ENCODE measurements around the gene STRA8. TPM values are rescaled to one million over a fixed set of nuclear protein-coding genes. Genes with fewer than 3 reads are reported as not detected.

STRA8 gene
- total and polyA plus RNA-seq, 2 of the 13 experiments (the other 11 are each of a cell fraction or from before 2014, with no cell fraction given): not detected

GRCh38 chr7:135281363-135281949 is 47.8 kb downstream of the STRA8 start (continued):
- TF ChIP-seq THRA (CRISPR knock-in tag; IDR thresholded peaks at IDR 0.05; ENCODE audit: borderline replicate concordance) (no peak), FOXP4 (CRISPR knock-in tag; IDR thresholded peaks at IDR 0.05) (no peak), NR2C2 (CRISPR knock-in tag; IDR thresholded peaks at IDR 0.05; ENCODE audit: borderline replicate concordance) (no peak), RARG (CRISPR knock-in tag; IDR thresholded peaks at IDR 0.05; ENCODE audit: low read depth) (no peak), ZNF644 (CRISPR knock-in tag; IDR thresholded peaks at IDR 0.05; ENCODE audit: low read depth) (no peak), FOXO4 (CRISPR knock-in tag; conservative IDR thresholded peaks at IDR 0.05) (no peak), PITX1 (CRISPR knock-in tag; IDR thresholded peaks at IDR 0.05) (no peak), PAWR (CRISPR knock-in tag; IDR thresholded peaks at IDR 0.05; ENCODE audit: borderline replicate concordance) (no peak), ZNF430 (CRISPR knock-in tag; IDR thresholded peaks at IDR 0.05) (no peak), LRRFIP1 (CRISPR knock-in tag; conservative IDR thresholded peaks at IDR 0.05) (no peak), ZNF816 (CRISPR knock-in tag; IDR thresholded peaks at IDR 0.05; ENCODE audit: borderline replicate concordance) (no peak), ZNF44 (CRISPR knock-in tag; IDR thresholded peaks at IDR 0.05) (no peak), ZNF720 (CRISPR knock-in tag; IDR thresholded peaks at IDR 0.05) (no peak), ZNF800 (CRISPR knock-in tag; IDR thresholded peaks at IDR 0.05) (no peak), ZBTB3 (CRISPR knock-in tag; IDR thresholded peaks at IDR 0.05; ENCODE audit: borderline replicate concordance, low read depth) (no peak), HOXA3 (CRISPR knock-in tag; IDR thresholded peaks at IDR 0.05) (0 out of 2 replicates have a peak, but pooled peaks have one; percentile 23), CREBL2 (CRISPR knock-in tag; IDR thresholded peaks at IDR 0.05; ENCODE audit: borderline replicate concordance) (no peak), ZNF333 (CRISPR knock-in tag; IDR thresholded peaks at IDR 0.05; ENCODE audit: borderline replicate concordance) (no peak), ZNF382 (CRISPR knock-in tag; IDR thresholded peaks at IDR 0.05; ENCODE audit: borderline replicate concordance) (no peak), ARNT2 (CRISPR knock-in tag; IDR thresholded peaks at IDR 0.05; ENCODE audit: low read depth) (no peak)
